RWPE2 (cell line): ENCODE data around the gene ERG28.

Experiments used
- ATAC-seq: fragments of 200-7000 bp; cut with Tn5 transposase; 3 replicates; pipeline ENCODE4 v1.9.1; 2021; ENCODE audit warnings: low read depth
- DNase-seq: peaks from one replicate; pipeline ENCODE4 v3.0.0-alpha.2; 2020; ENCODE audit warnings: low spot score
- H3K27ac ChIP-seq: fragments of 450-650 bp; 2 replicates; pipeline ENCODE4 v1.5.1; 2017; ENCODE audit warnings: mild to moderate bottlenecking; ENCODE audit not compliant: poor library complexity, severe bottlenecking
- H3K27me3 ChIP-seq: fragments of 250-450 bp; sonication (Bioruptor Pico); 2 replicates; pipeline ENCODE4 v1.5.1; 2021; ENCODE audit warnings: mild to moderate bottlenecking, moderate library complexity; ENCODE audit not compliant: insufficient read depth, poor library complexity, severe bottlenecking
- H3K36me3 ChIP-seq: fragments of 250-450 bp; sonication (Bioruptor Pico); 2 replicates; pipeline ENCODE4 v1.5.1; 2020; ENCODE audit warnings: low read depth, mild to moderate bottlenecking, moderate library complexity
- H3K4me1 ChIP-seq: fragments of 250-450 bp; sonication (Bioruptor Pico); 2 replicates; pipeline ENCODE4 v1.5.1; 2021; ENCODE audit warnings: mild to moderate bottlenecking, moderate library complexity; ENCODE audit not compliant: insufficient read depth, poor library complexity, severe bottlenecking
- H3K4me3 ChIP-seq: fragments of 250-450 bp; sonication (Bioruptor Pico); 2 replicates; pipeline ENCODE4 v1.5.1; 2021; ENCODE audit warnings: mild to moderate bottlenecking, moderate library complexity; ENCODE audit not compliant: severe bottlenecking
- H3K9me3 ChIP-seq: fragments of 250-450 bp; sonication (Bioruptor Pico); 2 replicates; pipeline ENCODE4 v1.5.1; 2021; ENCODE audit warnings: mild to moderate bottlenecking, moderate library complexity; ENCODE audit not compliant: severe bottlenecking
- CTCF ChIP-seq: fragments of 450-650 bp; IDR thresholded peaks from one replicate; pipeline ENCODE4 v1.5.1; 2017; ENCODE audit warnings: mild to moderate bottlenecking, moderate library complexity; ENCODE audit not compliant: poor library complexity, severe bottlenecking

The ERG28 gene

GRCh38 chr14:75660630-75661498, at the start of gene ERG28, which contains the start of gene TTLL5:
TSS of gene ERG28 (minus strand) at chr14:75660876. CDS start at chr14:75657502, 3,374 bp downstream.
TSS of gene TTLL5 (plus strand) at chr14:75661246. CDS start at chr14:75663150, 1,904 bp downstream.
- no peak for TF ChIP-seq CTCF
- Histone ChIP-seq H3K4me1 (peaks cover 12% of the 10 kb centered on the region), H3K27me3 (no peaks in the 10 kb centered on the region), H3K4me3 (peak within 1 kb of the TSS; percentile 66), H3K9me3 (no peaks in the 10 kb centered on the region), H3K27ac (peak within 1 kb of the TSS; percentile 78), H3K36me3 (peaks cover 62% of the 10 kb centered on the region)
- ATAC-seq (peak; percentile 98), DNase-seq (peak; percentile 100)

DNA sequence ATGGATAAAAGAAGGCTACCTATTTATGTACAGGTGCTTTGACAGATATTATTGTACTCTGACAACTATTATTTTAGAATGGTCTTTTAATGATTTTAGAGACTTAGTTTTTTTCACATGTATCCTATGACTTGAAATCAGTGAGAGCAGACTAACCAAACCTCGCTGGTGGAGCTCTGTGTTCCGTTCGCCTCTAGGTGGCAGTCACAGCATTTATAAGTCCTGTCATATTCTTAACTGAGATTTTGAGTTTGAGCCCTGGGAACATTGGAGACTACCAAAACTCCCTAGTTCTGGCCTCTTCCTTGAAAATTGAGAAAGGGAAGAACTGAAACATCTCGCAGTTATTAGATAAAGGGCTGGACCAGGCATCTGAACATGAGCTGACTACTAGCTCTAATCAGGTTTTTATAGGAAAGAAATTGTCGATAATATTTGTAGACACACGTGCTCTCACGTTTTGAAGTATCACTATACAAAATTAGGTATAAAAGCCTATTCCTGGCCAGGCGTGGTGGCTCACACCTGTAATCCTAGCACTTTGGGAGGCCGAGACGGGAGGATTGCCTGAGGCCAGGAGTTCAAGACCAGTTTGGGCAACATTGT, 48.6 kb upstream of the ERG28 start:
- peak; percentile 98 for TF ChIP-seq CTCF
- H3K27me3 ChIP-seq, result no peaks in the 10 kb centered on the region
- no peaks in the 10 kb centered on the region for H3K9me3 ChIP-seq
- H3K4me1 ChIP-seq, result peaks cover 15% of the 10 kb centered on the region
- H3K4me3 ChIP-seq, result no peak overlapping the region
- peaks cover 45% of the 10 kb centered on the region for H3K36me3 ChIP-seq
- no peak for DNase-seq
- H3K27ac ChIP-seq, result no peak overlapping the region
- peak; percentile 26; the same call in 1 of the 3 replicates for ATAC-seq

- DNase-seq (no peak), ATAC-seq (no peak)
- Histone ChIP-seq H3K27me3 (no peaks in the 10 kb centered on the region), H3K9me3 (no peaks in the 10 kb centered on the region), H3K4me3 (no peak overlapping the region), H3K27ac (no peak overlapping the region), H3K36me3 (peaks cover 62% of the 10 kb centered on the region), H3K4me1 (no peaks in the 10 kb centered on the region)
- TF ChIP-seq CTCF, result no peak
Observed at GRCh38 chr14:75705014-75705413, 44.3 kb upstream of the ERG28 start.

DNA sequence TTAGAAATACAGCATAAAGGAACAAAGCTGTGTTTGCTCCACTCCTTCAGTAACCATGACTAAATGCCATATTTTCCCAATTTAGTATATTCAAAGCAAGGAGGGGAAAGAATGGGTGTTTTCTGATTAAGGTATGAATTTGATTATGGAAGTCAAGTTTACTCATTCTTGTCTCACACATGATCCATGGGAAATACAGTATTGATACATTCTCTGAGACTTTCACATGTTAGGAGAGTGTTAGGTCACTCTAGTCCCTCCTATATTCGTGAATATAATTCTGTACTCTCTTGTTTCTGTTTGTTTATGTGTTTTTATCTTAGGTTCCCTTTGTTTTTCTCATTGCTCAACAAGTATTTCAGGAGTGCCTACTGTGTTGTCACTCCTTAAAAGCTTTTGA, 42.8 kb upstream of the ERG28 start:
- H3K4me1 ChIP-seq, result no peaks in the 10 kb centered on the region
- H3K27me3 ChIP-seq, result no peaks in the 10 kb centered on the region
- no peak for ATAC-seq
- TF ChIP-seq CTCF, result no peak
- H3K27ac ChIP-seq, result no peak overlapping the region
- no peak for DNase-seq
- H3K9me3 ChIP-seq, result no peaks in the 10 kb centered on the region
- H3K36me3 ChIP-seq, result peaks cover 66% of the 10 kb centered on the region
- H3K4me3 ChIP-seq, result no peak overlapping the region
